ENCODE data around the gene USP36. TPM values are rescaled to one million over a fixed set of nuclear protein-coding genes. Genes with fewer than 3 reads are reported as not detected.
"Not testable (repeated sequence)": the region's sequence is repeated elsewhere in the genome, so short reads cannot be mapped to it uniquely, and the experiment has no call there.

USP36 gene
- polyA plus RNA-seq, 3 donors: 4.4 to 30.0 (median 6.1) TPM

DNA sequence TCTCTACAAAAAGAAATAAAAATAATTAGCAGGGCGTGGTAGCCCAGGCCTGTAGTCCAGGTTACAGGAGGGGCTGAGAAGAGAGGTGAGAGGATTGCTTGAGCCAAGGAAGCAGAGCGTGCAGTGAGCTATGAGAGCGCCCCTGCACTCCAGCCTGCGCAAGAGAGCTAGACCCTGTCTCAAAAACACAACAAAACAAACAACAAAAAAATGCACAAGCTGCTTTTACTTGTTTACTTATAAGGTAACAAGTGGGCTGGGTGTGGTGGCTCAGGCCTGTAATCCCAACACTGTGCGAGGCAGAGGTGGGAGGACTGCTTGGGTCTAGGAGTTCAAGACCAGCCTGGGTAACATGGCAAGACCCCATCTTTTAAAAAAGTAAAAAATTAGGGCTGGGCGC is 60.3 kb downstream of the USP36 start:
- Histone ChIP-seq H3K4me1 (ENCODE audit: control insufficient read depth in 1 of 2, insufficient read depth in 2 of 2, low read length in 2 of 2) (peaks cover 62 to 68% of the 10 kb centered on the region in 2 donors), H3K36me3 (replicated peaks in 1 of 2; ENCODE audit: control insufficient read depth in 1 of 2, insufficient read depth in 2 of 2, low read length in 2 of 2) (no peaks in the 10 kb centered on the region), H2AFZ (ENCODE audit: insufficient read depth, low read depth, low read length, poor library complexity, severe bottlenecking) (no peak overlapping the region), H3K9me3 (replicated peaks in 1 of 2; ENCODE audit: control insufficient read depth in 1 of 2, insufficient read depth in 1 of 2, low read length in 2 of 2) (no peaks in the 10 kb centered on the region), H3K27me3 (ENCODE audit: control insufficient read depth in 2 of 2, insufficient read depth in 2 of 2, low read length in 2 of 2) (no peaks in the 10 kb centered on the region), H3K27ac (ENCODE audit: low read depth in 1 of 2, low read length in 2 of 2) (peak overlapping the region; percentile 90 to 93), H3K9ac (ENCODE audit: insufficient read depth, low read length, poor library complexity, severe bottlenecking) (peak overlapping the region; percentile 97), H3K79me2 (ENCODE audit: insufficient read depth, low read length) (peaks cover 72% of the 10 kb centered on the region), H3K4me2 (replicated peaks; ENCODE audit: extremely low read depth, low read length, poor library complexity, severe bottlenecking) (peak overlapping the region; percentile 95), H4K20me1 (ENCODE audit: insufficient read depth, low read length) (peaks cover 42% of the 10 kb centered on the region), H3K4me3 (replicated peaks in 1 of 3; ENCODE audit: low read depth in 2 of 3, low read length in 3 of 3) (peak overlapping the region; percentile 73 to 87 (median 84))
- intact Hi-C loops (cut with micrococcal nuclease): loop anchor here in 1 of 2 donors (5.0 kb wide), 1 partner anchor 43 kb away; no protein-coding TSS in a partner anchor
- no CpG with 5 or more reads among the region's 6 CpGs for WGBS (ENCODE audit: insufficient coverage)
- H3K4me1 Mint-ChIP-seq: peaks cover 58% of the 10 kb centered on the region
- H3K27me3 Mint-ChIP-seq (ENCODE audit: low read depth in 3 of 3): peaks cover 0 to 2% (median 0%) of the 10 kb centered on the region in 3 donors
- TF ChIP-seq, protein P1, sequence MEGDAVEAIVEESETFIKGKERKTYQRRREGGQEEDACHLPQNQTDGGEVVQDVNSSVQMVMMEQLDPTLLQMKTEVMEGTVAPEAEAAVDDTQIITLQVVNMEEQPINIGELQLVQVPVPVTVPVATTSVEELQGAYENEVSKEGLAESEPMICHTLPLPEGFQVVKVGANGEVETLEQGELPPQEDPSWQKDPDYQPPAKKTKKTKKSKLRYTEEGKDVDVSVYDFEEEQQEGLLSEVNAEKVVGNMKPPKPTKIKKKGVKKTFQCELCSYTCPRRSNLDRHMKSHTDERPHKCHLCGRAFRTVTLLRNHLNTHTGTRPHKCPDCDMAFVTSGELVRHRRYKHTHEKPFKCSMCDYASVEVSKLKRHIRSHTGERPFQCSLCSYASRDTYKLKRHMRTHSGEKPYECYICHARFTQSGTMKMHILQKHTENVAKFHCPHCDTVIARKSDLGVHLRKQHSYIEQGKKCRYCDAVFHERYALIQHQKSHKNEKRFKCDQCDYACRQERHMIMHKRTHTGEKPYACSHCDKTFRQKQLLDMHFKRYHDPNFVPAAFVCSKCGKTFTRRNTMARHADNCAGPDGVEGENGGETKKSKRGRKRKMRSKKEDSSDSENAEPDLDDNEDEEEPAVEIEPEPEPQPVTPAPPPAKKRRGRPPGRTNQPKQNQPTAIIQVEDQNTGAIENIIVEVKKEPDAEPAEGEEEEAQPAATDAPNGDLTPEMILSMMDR (IDR thresholded peaks at IDR 0.05): no peak
- peak overlapping the region; percentile 94 to 100 (median 97) for H3K27ac Mint-ChIP-seq
- H3K9me3 Mint-ChIP-seq: no peaks in the 10 kb centered on the region
- peak overlapping the region; percentile 90 to 95 for H3K4me3 Mint-ChIP-seq
- DNase-seq: no peak
- H3K36me3 Mint-ChIP-seq: peaks cover 0 to 8% of the 10 kb centered on the region in 2 donors

DNA sequence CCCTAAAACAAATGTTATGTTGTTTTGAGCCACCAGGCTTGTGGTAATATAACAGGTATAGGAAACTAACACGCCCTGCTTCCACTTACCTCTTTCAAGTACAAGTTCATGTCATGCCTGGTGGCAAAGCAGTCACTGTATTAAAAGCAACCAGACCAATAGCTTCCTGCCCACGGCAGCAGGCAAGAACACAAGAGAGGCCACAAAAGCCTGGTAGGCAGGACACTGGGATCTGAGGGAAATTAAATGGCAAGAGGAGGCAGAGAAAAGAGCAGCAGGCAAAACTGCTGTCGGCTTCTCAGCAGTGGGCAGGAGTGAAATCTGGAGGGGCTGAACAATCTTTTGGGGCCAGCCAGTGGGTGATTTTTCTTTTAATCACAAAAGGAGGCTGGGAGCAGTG is 60.8 kb downstream of the USP36 start:
- no peaks in the 10 kb centered on the region for H3K9me3 Mint-ChIP-seq

DNA sequence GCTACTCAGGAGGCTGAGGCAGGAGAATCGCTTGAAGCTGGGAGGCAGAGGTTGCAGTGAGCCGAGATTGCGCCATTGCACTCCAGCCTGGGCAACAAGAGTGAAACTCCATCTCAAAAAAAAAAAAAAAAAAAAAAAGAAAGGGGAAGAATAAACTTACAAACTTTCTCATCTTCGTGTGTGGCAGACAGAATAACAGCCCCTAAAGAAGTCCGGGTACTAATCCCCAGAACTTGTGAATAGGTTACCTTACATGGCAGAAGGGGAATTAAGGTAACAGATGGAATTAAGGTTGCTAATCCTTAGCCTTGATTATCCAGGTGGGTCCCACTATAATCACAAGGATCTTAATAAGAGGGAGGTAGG is 61.3 kb downstream of the USP36 start:
- Histone ChIP-seq H3K9ac (ENCODE audit: insufficient read depth, low read length, poor library complexity, severe bottlenecking) (peak overlapping the region; percentile 97), H3K4me2 (replicated peaks; ENCODE audit: extremely low read depth, low read length, poor library complexity, severe bottlenecking) (peak overlapping the region; percentile 95)
- H3K4me3 Mint-ChIP-seq: peak overlapping the region; percentile 90 to 95

More for the DNA sequence above, 60.8 kb downstream of the USP36 start:
- H3K79me2 ChIP-seq (ENCODE audit: insufficient read depth, low read length): peaks cover 77% of the 10 kb centered on the region
- H3K4me3 Mint-ChIP-seq: peak overlapping the region; percentile 90 to 95
- H3K27ac ChIP-seq (ENCODE audit: low read depth in 1 of 2, low read length in 2 of 2): peak overlapping the region; percentile 90 to 93
- TF ChIP-seq, protein P1 (IDR thresholded peaks at IDR 0.05): no peak
- peak overlapping the region; percentile 95 for H3K4me2 ChIP-seq (replicated peaks; ENCODE audit: extremely low read depth, low read length, poor library complexity, severe bottlenecking)
- H3K27me3 ChIP-seq (ENCODE audit: control insufficient read depth in 2 of 2, insufficient read depth in 2 of 2, low read length in 2 of 2): no peaks in the 10 kb centered on the region
- no peaks in the 10 kb centered on the region for H3K9me3 ChIP-seq (replicated peaks in 1 of 2; ENCODE audit: control insufficient read depth in 1 of 2, insufficient read depth in 1 of 2, low read length in 2 of 2)
- H4K20me1 ChIP-seq (ENCODE audit: insufficient read depth, low read length): peaks cover 46% of the 10 kb centered on the region
- peaks cover 63% of the 10 kb centered on the region for H3K4me1 Mint-ChIP-seq
- H3K36me3 ChIP-seq (replicated peaks in 1 of 2; ENCODE audit: control insufficient read depth in 1 of 2, insufficient read depth in 2 of 2, low read length in 2 of 2): no peaks in the 10 kb centered on the region
- no CpG with 5 or more reads among the region's 3 CpGs for WGBS (ENCODE audit: insufficient coverage)
- peaks cover under 1 to 9% of the 10 kb centered on the region in 2 donors for H3K36me3 Mint-ChIP-seq
- peak overlapping the region; percentile 73 to 87 (median 84) for H3K4me3 ChIP-seq (replicated peaks in 1 of 3; ENCODE audit: low read depth in 2 of 3, low read length in 3 of 3)
- H2AFZ ChIP-seq (ENCODE audit: insufficient read depth, low read depth, low read length, poor library complexity, severe bottlenecking): no peak overlapping the region
- peaks cover 67 to 73% of the 10 kb centered on the region in 2 donors for H3K4me1 ChIP-seq (ENCODE audit: control insufficient read depth in 1 of 2, insufficient read depth in 2 of 2, low read length in 2 of 2)
- no peak for DNase-seq
- peak overlapping the region; percentile 94 to 100 (median 97) for H3K27ac Mint-ChIP-seq
- peak overlapping the region; percentile 97 for H3K9ac ChIP-seq (ENCODE audit: insufficient read depth, low read length, poor library complexity, severe bottlenecking)
- H3K27me3 Mint-ChIP-seq (ENCODE audit: low read depth in 3 of 3): peaks cover 0 to 2% (median 0%) of the 10 kb centered on the region in 3 donors
- intact Hi-C loops (cut with micrococcal nuclease): loop anchor here in 1 of 2 donors (5.0 kb wide), 1 partner anchor 43 kb away; no protein-coding TSS in a partner anchor

More for the DNA sequence above, 61.3 kb downstream of the USP36 start:
- H3K27me3 Mint-ChIP-seq (ENCODE audit: low read depth in 3 of 3); intact Hi-C loops (cut with micrococcal nuclease); H3K9me3 Mint-ChIP-seq; H3K36me3 ChIP-seq (replicated peaks in 1 of 2; ENCODE audit: control insufficient read depth in 1 of 2, insufficient read depth in 2 of 2, low read length in 2 of 2); H3K27me3 ChIP-seq (ENCODE audit: control insufficient read depth in 2 of 2, insufficient read depth in 2 of 2, low read length in 2 of 2); H3K9me3 ChIP-seq (replicated peaks in 1 of 2; ENCODE audit: control insufficient read depth in 1 of 2, insufficient read depth in 1 of 2, low read length in 2 of 2); H2AFZ ChIP-seq (ENCODE audit: insufficient read depth, low read depth, low read length, poor library complexity, severe bottlenecking): not testable (repeated sequence)
- no CpG with 5 or more reads among the region's 5 CpGs for WGBS (ENCODE audit: insufficient coverage)
- peaks cover 83% of the 10 kb centered on the region for H3K79me2 ChIP-seq (ENCODE audit: insufficient read depth, low read length)
- H3K36me3 Mint-ChIP-seq: peaks cover 6 to 12% of the 10 kb centered on the region in 2 donors
- peaks cover 52% of the 10 kb centered on the region for H4K20me1 ChIP-seq (ENCODE audit: insufficient read depth, low read length)
- peak overlapping the region; percentile 90 to 93 for H3K27ac ChIP-seq (ENCODE audit: low read depth in 1 of 2, low read length in 2 of 2)
- peak in 2 of 3 donors; percentile 50 to 60 for DNase-seq
- peak overlapping the region; percentile 94 to 100 (median 97) for H3K27ac Mint-ChIP-seq
- peak overlapping the region; percentile 73 to 87 (median 84) for H3K4me3 ChIP-seq (replicated peaks in 1 of 3; ENCODE audit: low read depth in 2 of 3, low read length in 3 of 3)
- peaks cover 73 to 79% of the 10 kb centered on the region in 2 donors for H3K4me1 ChIP-seq (ENCODE audit: control insufficient read depth in 1 of 2, insufficient read depth in 2 of 2, low read length in 2 of 2)
- peaks cover 68% of the 10 kb centered on the region for H3K4me1 Mint-ChIP-seq

Measured in CD14-positive monocyte (primary cell).